Measurements from ENCODE around the gene PPP2R5C.

The PPP2R5C gene

GRCh38 chr14:101873076-101873825, 111.7 kb downstream of the PPP2R5C start:
- no peak for DNase-seq

DNA sequence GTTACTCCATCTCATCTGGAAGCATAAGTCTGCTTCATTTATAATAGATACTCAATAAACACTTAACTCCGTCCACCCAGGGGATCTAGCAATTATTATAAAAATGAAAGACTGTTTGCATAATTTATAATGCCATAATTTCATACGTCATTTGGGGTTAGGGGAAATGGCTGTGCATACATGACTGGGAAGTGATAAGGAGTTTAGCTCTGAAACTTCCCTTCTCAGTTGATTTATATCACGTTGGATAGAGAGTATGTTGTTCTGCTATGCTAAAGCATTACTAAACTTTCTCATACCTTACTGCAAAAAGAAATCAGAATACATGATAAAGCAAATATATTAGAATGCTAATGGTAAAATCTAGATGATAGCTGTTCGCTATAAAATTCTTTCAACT, 112.5 kb downstream of the PPP2R5C start:
- DNase-seq: no peak

DNA sequence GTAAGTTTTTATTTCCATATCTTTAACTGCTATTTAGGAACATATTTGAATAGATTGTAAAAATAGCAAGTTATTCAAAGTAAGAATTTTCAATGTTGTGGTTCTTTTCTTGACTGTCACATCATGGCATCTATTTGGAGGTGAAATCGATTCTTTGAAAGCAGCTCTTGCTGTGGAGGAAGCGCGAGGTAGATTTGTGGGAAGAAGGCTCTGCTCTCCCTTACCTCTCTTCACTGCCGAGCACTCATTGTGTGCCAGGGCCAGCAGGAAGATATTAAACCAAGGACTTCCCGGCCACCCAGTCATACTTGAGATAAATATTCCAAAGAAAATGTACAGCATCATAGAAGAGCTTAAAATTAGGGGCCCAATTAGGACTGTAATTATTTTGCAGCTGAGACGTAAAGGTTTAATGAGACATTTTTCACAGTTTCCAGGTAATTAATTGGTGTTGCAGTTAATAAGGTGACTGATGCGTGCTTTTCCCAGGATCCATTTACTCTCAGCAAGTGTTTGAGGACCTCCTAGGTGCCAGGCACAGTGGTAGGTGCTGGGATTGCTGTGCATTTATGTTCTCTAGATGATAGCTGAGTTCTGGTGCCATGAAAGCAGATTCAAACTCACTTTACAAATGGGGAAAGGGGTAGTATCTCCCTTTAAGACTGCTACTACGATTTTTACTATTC, 113.7 kb downstream of the PPP2R5C start:
- no peak for DNase-seq

DNA sequence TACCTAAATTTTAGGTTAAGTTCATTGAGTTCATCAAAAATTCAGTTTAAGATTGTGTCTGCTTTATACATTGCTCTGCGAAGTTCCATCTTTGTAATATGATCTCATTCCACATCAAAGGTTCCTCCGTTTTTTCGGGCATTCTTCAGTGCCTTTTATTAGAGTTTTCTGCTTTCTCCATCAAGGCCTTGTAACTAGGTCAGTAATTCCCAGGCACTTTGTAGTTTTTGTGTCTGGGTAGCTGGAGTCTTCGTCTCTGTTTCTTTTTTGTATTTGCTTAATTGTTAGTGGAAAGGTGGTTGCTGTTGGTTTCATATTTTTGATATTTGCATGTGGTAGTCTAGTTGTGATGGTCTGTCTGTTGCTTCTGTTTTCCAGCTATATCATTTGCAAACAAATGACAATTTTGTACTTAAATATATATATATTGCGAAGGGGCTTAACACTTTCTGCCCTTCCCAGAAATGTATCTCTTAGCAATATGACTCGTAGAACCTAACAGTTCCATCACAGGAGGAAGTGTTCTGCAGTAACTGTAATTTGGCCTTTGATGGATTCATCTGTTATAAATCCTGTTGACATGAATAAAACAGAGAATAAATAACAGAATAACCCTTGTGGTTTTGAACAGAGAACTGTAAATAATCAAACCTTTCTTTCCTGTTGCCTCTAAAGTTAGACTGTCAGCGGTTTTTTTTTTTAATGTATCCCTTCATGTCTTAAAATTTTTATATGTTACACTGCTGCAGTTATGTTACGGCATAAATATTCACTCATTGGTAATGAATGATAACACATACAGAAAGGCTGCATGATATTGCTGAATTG, 114.4 kb downstream of the PPP2R5C start:
- no peak for DNase-seq

GRCh38 chr14:101876555-101876938, 115.0 kb downstream of the PPP2R5C start:
- DNase-seq: no peak

DNA sequence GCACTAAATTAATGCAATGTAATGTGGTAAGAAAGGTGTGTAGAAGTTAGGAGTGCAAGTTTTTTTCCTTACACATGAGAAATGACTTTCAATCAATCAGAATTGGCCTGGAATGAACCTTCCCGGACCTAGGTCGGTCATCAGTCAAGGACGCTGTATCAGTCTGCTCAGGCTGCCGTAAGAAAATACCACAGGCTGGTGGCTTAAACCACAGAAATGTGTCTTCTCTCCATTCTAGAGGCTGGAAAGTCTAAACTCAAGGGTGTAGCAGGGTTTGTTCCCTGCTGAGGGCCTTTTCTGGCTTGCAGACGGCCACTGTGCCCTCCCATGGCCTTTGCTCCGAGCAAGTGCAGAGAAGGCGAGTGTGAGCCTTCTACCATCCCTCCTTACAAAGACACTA, 116.3 kb downstream of the PPP2R5C start:
- no peak for DNase-seq

DNA sequence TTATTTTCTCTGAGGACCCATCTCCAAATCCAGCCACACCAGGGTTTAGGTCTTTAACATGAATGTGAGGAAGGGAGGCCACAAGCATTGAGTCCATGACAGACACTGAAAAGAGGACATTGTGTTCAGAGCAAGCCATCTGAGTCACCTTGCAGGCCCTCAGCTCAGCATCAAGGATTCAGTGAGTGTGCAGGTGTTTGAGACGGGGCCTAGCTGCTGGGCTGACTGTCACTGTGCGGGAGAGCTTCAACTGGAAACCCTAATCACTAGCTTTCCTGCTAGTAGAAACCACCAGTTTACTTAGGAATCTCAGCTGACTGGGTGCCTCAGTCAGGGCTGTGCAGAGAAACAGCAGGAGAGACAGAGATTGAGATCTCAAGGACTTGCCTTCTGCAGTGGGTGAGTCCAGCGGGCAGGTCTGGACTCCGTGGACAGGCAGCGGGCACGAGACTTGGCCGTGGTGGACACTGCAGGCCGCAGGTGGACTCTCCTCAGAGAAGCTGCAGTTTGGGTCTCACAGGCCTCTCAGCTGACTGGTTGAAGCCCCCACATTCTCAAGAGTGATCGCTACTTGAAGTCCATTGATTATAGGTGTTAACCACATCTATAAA, 116.8 kb downstream of the PPP2R5C start:
- DNase-seq: no peak

GRCh38 chr14:101878822-101879528, 117.5 kb downstream of the PPP2R5C start:
- no peak for DNase-seq

- DNase-seq: no peak
Observed at GRCh38 chr14:101879529-101880336, 118.2 kb downstream of the PPP2R5C start.

DNA sequence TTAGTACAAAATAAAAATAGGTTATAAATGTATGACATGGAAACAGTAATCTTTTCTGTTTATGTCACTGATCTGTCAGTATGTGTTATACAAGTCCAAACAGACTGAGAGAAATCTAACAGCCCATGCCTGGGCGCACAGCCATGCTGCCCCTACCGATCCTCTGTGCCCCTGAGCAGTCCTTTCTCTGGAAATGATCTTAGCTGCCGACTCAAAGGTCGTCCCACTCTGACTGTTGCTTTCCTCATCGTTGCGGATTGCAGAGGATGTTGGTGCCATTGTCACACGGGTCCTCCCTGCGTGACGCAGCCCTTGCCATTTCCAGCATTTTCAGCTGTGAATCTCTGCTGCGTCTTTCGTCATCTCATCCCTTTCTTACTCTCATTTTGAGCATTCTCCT, 119.9 kb downstream of the PPP2R5C start:
- no peak for DNase-seq

DNA sequence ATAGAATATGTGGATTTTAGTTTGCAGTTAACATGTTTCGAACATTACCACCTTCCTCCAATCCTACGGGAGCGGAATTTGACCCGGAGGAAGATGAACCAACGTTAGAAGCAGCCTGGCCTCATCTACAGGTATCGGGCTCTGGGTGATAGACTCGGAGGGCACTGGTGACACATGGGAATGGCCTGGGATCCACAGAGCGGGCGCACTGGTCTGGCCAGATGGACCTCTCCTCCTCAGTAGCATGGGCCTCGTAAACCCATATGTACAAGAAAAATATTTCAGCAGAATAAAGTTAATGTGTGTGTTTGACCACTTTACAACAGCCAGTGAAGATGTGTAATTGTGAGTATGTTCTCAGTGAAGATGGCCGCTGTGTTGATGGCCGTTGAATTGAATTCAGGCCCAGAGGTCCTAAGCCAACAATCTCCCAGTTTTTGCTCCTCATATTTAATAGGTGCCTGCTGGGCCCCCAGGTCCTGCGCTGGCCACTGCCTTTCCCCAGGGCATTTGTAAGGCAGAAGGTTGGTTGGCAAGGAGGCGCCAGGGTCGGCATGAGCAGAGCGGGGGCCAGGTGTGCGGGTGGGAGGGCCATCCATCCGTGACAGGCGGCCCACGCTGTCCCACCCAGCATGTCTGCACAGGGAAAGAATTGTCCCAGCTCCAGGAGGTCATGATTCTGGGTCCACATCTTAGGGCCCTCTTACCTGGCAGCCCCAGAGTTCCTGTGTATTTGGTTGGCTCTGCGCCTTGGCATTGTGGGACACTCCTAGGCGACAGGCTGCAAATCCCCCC, 120.8 kb downstream of the PPP2R5C start:
- DNase-seq: no peak

- no peak for DNase-seq
Observed at GRCh38 chr14:101884089-101884933, 122.8 kb downstream of the PPP2R5C start.

- DNase-seq: no peak
Observed at GRCh38 chr14:101884934-101885576, 123.5 kb downstream of the PPP2R5C start.

GRCh38 chr14:101887219-101887618, 125.7 kb downstream of the PPP2R5C start:
- no peak for DNase-seq

- DNase-seq: no peak
Observed at GRCh38 chr14:101888182-101888581, 126.7 kb downstream of the PPP2R5C start.

DNA sequence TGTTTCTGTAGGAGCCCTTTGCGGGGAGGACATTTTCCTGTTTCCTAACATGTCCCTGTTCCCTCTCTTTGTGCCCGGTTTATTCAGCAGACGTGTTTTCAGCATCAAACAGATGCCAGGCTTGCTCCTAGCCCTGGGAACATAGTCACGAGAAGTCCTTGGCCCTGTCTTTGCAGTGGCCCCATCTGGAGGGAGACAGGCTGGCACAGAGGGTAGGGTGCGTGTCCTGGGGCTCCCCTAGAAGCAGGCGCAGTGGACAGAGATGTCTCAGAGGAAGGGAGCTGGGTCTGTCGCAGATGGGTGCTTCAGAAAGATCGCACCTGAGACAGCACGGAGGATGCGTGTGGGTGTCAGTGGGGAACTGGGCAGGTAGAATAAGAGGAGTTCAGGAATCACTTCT, 127.9 kb downstream of the PPP2R5C start:
- DNase-seq: no peak

DNA sequence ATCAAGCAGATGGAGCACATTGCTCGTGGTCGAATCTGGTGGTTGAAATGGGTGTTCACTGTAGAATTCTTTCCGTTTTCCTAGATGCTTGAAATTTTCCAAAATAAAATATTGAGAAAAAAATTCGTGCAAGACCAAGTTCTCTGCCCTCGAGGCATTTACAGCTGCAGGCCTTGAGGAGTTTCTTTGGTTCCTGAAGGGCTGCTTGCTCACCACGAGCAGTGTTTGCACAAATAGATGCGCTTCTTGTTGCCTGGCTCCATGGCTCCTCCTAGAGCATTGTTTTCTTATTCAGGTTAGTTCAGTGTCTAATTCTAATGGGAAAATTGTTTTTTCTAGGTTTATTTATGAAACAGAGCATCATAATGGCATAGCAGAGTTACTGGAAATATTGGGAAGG, 128.4 kb downstream of the PPP2R5C start:
- no peak for DNase-seq

GRCh38 chr14:101891471-101891870, 130.0 kb downstream of the PPP2R5C start:
- no peak for DNase-seq

GRCh38 chr14:101893759-101894158, 132.2 kb downstream of the PPP2R5C start:
- no peak for DNase-seq

Data from SW 1271 (cell line).